HPDE6-E6E7 (cell line): ENCODE results near the gene SETDB1.
"Not testable (repeated sequence)": the region's sequence is repeated elsewhere in the genome, so short reads cannot be mapped to it uniquely, and the experiment has no call there.

Experiments used
- DNase-seq: peaks from one replicate; pipeline ENCODE4 v3.0.0; 2011; ENCODE audit warnings: missing footprints; ENCODE audit errors: extremely low spot score

SETDB1 gene

DNA sequence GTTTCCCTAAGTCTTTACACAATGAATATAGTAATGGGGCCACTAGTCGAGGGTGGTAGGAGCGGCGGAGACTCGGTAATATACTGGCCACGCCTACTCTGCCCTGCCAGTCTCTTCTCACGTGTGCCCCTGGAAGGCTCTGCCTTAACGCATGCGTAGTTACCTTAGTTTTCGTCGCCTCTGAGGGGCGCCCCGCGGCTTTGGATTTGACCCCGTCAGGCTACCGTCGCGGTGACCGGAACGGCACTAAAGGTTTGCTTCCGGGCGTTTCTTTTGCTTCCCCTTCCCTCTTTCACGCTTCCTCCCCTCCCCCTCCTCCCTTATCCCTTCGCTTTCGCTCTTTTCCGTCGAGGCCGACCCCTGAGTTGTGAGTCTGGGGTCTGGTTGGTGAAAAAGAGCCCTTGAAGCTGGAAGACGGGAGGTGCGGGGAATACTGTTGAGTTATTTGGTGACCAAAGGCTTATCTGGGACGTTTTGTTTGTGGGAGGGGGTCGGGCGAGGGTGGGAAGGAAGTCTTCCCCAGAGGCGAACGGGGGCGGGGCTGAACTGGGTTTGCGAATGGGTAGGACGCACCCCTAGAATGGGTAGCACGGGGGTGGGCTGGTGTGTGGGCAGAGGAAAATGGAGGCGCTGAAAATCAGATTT, at the start of gene SETDB1:
SETDB1 (plus strand) TSS at position 267 of the 645 bp plus-strand sequence. CDS start 1,352 bp downstream, outside the sequence.
- DNase-seq: peak; percentile 91

DNA sequence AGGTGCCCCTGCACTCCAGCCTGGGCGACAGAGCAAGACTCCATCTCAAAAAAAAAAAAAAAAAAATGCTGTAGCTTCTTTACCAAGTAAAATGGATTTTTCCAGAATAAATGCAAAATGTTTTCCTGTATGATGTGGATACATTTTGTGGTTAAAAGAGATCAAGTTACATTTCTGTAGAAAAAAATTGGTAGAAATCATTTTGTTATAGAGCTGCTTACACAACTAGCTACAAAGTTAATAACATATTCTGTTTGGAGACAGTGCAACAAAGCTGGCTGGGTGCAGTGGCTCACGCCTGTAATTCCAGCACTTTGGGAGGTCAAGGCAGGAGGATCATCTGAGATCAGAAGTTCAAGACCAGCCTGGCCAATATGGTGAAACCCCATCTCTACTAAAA, 47.2 kb upstream of the SETDB1 start:
- not testable (repeated sequence) for DNase-seq

DNA sequence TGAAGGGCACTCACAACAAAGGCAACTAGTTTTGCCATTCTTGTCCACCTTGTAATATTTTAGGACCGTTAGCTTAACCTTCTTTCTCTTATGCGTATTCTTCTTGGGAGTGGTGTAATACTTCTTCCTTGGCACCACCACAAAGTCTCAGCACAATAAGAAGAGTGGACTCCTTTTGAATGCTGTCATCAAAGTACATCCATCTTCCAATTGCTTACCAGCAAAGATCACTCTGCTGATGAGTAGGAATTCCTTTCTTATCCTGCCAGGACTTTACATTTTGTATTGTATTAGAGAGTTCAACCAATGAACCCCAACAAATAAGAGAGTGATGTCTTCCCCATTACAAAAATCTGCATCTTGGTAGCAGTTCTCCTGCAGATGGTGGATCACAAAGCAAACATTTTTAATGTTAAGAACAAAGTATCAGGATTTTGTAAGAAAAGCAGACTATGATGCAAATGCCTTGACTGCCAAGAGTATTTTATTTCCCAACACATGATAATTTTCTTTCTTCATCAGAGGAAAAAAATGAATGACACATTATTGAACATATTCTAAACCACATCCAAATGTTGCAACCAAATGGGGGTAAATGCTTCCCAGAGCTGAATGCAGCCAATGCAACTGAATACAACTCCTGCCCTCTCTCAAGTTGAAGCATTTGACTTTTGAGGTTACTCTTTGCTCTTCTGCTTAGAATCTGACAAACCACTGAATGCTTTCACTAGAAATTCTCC, 44.7 kb upstream of the SETDB1 start:
- no peak for DNase-seq

DNA sequence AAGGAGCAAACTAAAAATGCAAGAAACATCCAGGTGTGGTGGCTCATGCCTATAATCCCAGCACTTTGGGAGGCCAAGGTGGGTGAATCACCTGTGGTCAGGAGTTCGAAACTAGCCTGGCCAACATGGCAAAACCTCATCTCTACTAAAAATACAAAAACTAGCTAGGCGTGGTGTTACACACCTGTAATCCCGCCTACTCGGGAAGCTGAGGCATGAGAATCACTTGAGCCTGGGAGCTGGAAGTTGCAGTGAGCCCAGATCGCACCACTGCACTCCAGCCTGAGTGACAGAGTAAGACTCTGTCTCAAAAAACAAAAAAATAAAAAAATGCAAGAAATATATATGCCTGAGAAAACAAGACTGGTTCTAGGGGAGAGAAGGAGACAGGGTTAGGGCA, 43.0 kb upstream of the SETDB1 start:
- DNase-seq: not testable (repeated sequence)

DNA sequence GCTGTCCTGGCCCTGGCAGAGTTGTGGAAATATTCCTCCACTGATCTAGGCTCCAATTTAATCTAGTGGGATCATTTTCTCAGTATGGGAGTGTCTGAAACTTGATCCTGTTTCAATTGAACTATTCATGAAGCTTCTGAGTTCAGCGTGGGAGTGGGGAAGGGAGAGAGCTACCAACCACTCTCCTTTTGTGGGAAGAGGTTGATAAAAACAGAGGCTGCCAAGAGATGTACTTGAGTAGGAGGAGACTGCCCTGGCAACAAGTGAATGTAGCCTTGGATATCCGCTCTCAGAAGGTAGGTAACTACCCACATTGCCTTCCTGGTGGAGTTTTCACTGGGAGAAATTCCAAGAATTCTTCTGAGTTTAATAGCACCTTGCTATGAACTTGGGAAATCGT, 39.1 kb upstream of the SETDB1 start, which contains the start of gene CTXND2:
CTXND2 (plus strand) TSS at position 119 of the 400 bp plus-strand sequence. CDS start 25,179 bp downstream, outside the sequence.
- no peak for DNase-seq

DNA sequence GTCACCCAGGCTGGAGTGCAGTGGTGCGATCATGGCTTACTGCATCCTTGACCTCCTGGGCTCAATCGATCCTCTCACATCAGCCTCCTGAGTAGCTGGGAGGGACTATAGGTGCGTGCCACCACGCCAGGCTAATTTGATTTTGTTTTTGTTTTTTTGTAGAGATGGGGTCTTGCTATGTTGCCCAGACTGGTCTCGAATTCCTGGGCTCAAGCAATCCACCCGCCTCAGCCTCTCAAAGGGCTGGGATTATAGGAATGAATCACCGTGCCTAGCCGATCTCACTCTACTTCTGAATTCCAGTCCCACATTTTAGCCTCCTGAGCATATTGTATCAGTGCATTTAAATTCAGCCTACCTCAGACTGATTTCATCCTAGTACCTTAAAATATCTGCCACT, 37.4 kb upstream of the SETDB1 start:
- no peak for DNase-seq

DNA sequence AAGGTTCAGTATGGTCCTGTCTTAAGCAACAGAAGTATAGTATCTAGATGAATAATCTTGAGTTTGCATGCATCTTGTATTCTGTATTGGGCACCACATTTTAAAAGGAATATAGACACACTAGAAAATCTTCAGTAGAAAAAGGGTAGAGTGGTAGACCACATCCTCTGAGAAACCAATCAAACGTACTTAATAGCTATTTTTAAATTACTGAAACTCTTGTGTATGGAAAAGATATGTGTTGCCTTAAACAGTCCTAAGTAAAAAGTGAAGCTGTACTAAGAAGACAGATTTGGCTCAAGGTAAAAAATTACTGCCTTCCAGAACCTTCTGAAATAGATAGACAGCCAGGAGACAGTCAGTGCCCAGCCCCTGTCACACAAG, 36.1 kb upstream of the SETDB1 start:
- no peak for DNase-seq

DNA sequence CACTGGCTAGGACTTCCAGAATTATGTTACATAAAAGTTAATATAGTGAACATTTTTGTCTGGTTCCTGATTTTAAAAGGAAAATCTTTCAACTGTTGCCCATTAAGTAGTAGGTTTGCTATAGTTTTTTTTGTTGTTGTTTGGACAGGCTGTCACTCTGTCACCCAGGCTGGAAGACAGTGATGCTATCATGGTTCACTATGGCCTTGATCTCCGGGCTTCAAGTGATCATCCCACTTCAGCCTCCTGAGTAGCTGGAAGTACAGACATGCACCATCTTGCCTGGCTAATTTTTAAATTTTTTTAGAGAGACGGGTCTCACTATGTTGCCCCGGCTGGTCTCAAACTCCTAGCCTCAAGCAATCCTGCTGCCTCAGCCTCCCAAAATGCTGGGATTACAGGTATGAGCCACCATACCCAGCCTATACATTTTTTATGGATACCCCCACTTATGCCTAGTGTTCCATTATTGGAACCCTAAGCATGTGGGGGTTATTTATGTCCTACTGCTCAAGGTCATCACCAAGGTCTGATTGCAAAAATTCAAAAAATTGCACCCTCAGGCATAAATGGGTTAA, 32.7 kb upstream of the SETDB1 start:
- no peak for DNase-seq

DNA sequence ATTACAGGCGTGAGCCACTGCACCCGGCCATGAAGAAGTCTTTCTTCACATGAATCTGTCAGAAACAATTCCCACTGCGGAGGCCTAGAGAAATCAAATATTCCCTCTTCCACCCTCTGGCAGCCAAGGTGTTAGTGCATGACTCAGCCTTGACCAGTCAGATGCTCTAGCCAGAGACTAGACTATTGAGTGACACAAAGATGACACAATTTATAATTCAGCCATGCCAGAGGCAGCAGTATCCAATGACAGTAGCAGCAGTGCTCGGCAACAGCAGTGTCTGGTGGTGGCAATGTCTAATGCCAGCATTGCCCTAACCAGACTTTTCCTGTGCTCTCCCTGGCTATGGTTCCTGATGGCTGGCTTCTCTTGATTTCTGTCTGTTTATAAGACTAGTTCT, 30.5 kb upstream of the SETDB1 start:
- DNase-seq: peak; percentile 69

DNA sequence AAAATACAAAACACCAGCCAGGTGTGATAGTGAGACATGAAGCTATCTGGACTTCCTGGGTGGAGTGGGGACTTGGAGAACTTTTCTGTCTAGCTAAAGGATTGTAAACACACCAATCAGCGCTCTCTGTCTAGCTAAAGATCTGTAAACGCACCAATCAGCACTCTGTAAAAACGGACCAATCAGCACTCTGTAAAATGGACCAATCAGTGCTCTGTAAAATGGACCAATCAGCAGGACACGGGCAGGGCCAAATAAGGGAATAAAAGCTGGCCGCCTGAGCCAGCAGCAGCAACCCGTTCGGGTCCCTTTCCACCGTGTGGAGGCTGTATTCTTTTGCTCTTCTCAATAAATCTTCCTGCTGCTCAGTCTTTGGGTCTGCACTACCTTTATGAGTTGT, 26.4 kb upstream of the SETDB1 start:
- DNase-seq: not testable (repeated sequence)

DNA sequence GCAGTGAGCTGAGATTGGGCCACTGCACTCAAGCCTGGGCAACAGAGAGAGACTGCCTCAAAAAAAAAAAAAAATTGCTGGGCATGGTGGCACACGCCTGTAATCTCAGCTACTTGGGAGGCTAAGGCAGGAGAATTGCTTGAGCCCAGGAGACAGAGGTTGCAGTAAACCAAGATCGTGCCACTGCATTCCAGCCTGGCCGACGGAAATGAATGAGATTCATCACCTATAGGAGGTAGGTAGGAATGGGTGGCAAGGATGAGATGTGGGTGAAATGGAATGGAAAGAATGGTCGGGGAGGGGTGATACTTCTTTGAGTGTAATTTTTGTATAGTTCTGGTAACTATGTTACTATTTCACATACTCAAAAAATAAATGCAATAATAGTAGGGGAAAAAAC, 23.8 kb upstream of the SETDB1 start:
- no peak for DNase-seq

DNA sequence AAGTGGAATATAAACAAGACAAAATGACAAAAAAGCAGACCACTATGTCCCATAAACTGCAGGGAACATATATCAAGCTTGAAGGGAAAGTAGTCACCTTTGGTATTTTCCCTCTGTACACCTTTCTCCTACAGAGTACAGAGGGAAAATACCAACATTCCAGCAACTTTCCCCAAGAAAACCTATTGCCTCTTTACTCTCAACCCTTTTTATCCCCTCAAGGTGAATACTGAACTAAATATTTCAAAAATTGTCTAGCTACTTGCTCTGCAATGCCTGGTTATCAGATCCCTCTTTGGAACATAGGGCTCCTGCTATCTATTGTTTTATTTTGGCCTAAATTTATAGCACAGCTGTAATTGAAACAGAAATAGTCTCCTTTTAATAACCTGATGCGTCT, 23.4 kb upstream of the SETDB1 start:
- no peak for DNase-seq

DNA sequence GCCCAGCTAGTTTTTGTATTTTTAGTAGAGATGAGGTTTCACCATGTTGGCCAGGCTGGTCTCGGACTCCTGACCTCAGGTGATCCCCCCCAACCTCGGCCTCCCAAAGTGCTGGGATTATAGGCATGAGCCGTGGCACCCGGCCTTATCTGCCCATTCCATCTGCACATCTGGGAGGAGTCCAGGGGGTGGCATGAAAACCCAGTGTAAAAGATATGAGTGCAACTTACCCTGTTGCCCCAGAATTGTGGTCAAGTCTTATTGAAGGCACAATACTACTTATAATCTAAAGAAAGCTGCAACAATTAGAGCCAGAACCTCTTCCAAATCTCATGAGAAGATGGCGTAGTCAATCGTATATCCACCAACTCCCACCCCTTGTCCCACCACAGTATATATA, 20.9 kb upstream of the SETDB1 start:
- no peak for DNase-seq

DNA sequence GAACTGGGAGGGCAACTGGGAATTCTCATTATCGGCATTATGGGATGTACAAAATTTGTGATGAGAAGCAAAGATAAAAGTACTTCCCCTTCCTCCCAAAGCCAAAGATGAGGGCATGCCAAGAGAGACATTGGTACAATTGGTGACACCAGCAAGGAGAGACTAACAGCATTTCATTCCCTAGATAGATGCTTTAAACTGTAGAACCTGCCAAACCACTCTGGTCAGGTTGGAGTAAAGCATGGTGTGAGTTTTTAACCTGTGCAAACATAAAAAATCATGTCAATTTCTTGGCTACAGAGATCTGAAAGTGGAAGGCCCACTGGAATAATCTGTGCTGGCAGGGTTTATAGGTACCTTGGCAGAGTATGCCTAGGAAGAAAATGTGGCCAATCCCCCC, 19.8 kb upstream of the SETDB1 start:
- DNase-seq: no peak

DNA sequence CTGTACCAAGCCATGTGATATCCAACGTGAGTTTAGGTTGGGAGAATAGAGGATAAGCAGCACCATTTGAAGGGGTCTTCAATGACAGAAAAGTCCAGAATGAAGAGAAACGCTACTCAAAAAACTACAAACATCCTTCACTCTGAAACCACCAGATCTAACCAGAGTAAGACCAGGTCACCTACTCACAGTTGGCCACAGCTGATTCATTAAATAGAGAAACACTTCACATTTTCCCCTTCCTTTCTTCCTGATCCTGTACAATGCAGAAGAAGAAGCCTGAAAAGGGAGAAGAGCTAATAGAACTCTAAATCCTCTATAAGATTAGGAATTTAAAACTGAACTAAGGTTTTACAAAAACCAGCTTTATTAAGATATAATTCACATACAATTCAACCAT, 19.4 kb upstream of the SETDB1 start:
- DNase-seq: no peak

DNA sequence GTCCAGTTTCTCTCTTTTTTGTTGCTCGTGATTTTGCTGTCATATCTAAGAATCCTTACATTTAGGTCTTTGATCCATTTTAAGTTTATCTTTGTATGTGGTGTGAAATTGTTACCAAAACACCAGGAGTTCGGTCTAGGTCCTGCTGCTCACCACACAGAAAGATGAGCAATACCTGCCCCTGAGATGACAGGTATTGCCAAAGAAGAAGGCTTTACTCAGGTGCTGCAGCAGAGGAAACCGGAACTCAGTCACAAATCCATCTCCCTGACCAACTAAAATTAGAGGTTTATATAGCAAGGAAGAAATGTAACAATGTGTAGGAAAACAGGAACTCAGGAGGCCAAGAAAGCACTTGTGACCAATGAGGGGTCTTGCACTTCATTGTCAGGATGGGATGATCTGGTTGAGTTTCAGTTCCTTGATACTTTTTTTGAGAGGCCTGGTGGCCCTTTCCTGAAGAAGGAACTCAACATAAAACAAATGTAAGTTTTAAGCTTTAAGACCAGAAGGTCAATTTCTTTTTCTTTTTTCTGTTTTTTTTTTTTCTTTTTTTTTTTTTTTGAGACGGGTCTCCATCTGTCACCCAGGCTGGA, 16.5 kb upstream of the SETDB1 start:
- no peak for DNase-seq

DNA sequence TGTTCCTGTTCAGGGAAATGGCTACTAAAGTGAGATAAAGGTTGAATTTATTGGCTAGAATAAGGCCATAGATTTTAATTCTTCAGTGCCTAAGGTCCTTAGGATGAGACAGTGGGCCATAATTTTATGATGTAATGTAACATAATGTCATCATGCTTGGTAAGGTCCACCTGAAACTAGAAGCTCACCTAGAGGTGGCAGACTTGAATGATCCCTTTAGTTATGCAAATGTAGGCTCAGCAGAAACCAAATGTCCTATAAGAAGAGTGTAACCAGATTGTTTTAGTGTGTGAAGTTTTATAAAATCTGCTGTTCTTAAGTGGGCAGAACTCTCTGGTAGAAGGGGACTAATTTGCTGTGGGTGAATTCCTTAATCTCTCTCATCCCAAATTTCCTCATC, 13.5 kb upstream of the SETDB1 start:
- no peak for DNase-seq

DNA sequence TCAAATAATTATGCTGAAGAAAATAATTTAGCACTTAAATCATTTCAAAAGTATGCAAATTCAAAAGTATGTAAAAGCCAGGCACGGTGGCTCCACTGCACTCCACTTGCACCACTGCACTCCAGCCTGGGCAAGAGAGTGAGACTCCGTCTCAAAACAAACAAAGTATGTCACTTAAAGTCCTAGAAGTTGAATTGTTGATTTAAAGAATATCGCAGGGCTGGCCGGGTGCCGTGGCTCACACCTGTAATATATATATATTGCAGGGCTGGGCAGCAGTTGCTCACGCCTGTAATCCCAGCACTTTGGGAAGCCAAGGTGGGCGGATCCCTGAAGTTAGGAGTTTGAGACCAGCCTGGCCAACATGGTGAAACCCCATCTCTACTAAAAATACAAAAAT, 8.8 kb upstream of the SETDB1 start:
- no peak for DNase-seq

DNA sequence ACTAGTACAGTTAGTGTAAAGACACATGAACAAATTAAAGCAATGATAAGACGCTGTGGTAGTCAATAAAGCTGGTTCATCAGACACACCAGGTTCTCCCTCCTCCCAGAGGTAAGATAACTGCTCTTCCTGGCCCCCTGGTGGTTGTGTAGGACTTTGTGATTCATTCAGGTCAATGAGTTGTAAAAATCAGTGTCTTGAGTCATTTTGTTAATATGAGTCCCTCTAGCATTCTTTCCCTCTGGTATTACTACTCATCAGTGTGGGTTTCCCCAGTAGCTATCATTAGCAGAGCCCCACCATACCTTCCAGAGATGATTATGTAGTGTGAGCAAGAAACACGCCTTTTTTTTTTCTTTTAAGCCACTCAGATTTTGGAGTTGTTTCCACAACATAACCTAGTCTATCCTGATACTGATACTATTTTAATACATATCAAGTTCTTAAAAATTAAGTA, 3.6 kb upstream of the SETDB1 start:
- peak; percentile 88 for DNase-seq

DNA sequence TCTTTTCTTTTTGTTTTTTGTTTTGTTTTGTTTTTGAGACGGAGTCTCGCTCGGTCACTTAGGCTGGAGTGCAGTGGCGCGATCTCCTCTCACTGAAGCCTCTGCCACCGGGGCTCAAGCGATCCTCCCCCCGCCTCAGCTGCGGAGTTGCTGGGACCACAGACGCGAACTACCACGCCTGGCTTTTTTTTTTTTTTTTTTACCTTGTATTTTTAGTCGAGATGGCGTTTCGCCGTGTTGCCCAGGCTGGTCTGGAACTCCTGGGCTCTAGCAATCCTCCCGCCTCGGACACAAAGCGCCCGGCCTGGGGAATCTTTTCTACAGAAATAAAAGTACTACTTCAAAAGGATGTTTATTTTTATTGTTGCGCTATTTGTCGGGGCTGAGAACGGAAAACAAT, 1.1 kb upstream of the SETDB1 start:
- DNase-seq: no peak

DNA sequence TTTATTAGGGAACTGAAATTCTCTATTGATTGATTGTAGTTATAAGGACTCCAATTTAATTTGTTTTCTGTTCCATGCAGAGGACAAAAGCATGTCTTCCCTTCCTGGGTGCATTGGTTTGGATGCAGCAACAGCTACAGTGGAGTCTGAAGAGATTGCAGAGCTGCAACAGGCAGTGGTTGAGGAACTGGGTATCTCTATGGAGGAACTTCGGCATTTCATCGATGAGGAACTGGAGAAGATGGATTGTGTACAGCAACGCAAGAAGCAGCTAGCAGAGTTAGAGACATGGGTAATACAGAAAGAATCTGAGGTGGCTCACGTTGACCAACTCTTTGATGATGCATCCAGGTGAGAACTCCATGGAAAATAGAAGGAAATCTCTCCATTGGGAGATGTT, 1.5 kb downstream of the SETDB1 start:
- no peak for DNase-seq

DNA sequence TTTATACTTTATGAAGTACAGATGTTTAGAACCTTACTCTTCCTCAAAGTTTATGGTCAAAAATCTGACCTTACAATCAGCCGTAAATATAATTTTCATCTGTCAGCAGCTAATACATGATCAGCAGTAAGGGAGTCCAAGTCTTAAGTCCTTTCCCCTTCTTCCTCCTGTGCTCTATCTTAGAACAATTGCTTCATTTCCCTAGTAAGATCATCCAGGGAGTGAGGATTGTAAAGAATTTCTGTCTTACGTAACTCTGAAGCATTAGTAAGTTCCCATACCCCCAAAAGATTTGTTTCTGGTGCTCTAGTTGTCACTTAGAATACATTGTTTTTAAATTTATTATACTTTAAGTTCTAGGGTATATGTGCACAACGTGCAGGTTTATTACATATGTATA, 2.1 kb downstream of the SETDB1 start:
- no peak for DNase-seq

DNA sequence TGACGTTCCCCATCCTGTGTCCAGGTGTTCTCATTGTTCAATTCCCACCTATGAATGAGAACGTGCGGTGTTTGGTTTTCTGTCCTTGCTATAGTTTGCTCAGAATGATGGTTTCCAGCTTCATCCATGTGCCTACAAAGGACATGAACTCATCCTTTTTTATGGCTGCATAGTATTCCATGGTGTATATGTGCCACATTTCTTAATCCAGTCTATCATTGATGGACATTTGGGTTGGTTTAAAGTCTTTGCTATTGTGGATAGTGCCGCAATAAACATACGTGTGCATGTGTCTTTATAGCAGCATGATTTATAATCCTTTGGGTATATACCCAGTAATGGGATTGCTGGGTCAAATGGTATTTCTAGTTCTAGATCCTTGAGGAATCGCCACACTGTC, 2.6 kb downstream of the SETDB1 start:
- not testable (repeated sequence) for DNase-seq
